Head of caudate nucleus (tissue), 42 donors: Measurements from ENCODE around the gene ZNF488.
"Not testable (repeated sequence)": the region's sequence is repeated elsewhere in the genome, so short reads cannot be mapped to it uniquely, and the experiment has no call there.

Experiments used
- DNase-seq, 42 donors: peaks; one replicate each; pipeline versions ENCODE4 v3.0.0 to v3.0.0-alpha.2; 2020 to 2021; ENCODE audit warnings: mixed read lengths in 7 of 42
- intact Hi-C: fragments of 100-400 bp; cut with DNase I; formaldehyde crosslinking; loops from one replicate; pipeline ENCODE4 v1.15.0; 2022

Gene ZNF488

GRCh38 chr10:47389619-47390018 lies 5.5 kb upstream of the ZNF488 start:
- intact Hi-C loops: no loop called here
- no peak for DNase-seq

- intact Hi-C loops: no loop called here
- peak in 3 of 42 donors; percentile 5 to 20 (median 8) for DNase-seq
Measured at GRCh38 chr10:47388879-47389278, 4.8 kb upstream of the ZNF488 start.

GRCh38 chr10:47386104-47386503 lies 2.0 kb upstream of the ZNF488 start:
- peak in 4 of 42 donors; percentile 6 to 25 (median 12) for DNase-seq
- intact Hi-C loops: not testable (repeated sequence)

GRCh38 chr10:47383261-47384147 lies 589 bp downstream of the ZNF488 start:
- intact Hi-C loops: loop anchor here (5.0 kb wide), 1 partner anchor 1276 kb away; no protein-coding TSS in a partner anchor

GRCh38 chr10:47381427-47382379 lies 2.4 kb downstream of the ZNF488 start:
- peak in 32 of 42 donors; percentile 11 to 83 (median 56) for DNase-seq
- intact Hi-C loops: loop anchor here (5.0 kb wide), 1 partner anchor 1274 kb away; no protein-coding TSS in a partner anchor

More at GRCh38 chr10:47383261-47384147, 589 bp downstream of the ZNF488 start:
- DNase-seq: peak in 7 of 42 donors; percentile 2 to 56 (median 28)

- intact Hi-C loops: loop anchor here (5.0 kb wide), 1 partner anchor 1274 kb away; no protein-coding TSS in a partner anchor
- peak in 7 of 42 donors; percentile 2 to 45 (median 20) for DNase-seq
Measured at GRCh38 chr10:47381103-47381395, 3.0 kb downstream of the ZNF488 start.

- peak in 8 of 42 donors; percentile 7 to 51 (median 31) for DNase-seq
- intact Hi-C loops: loop anchor here (5.0 kb wide), 1 partner anchor 1273 kb away; no protein-coding TSS in a partner anchor
Measured at GRCh38 chr10:47380341-47381102, 3.6 kb downstream of the ZNF488 start.

- intact Hi-C loops: loop anchor here (5.0 kb wide), 1 partner anchor 1273 kb away; no protein-coding TSS in a partner anchor
- peak; percentile 27 to 90 (median 76) for DNase-seq
Measured at GRCh38 chr10:47379901-47380300, 4.2 kb downstream of the ZNF488 start.

- intact Hi-C loops: no loop called here
- peak in 5 of 42 donors; percentile 1 to 42 (median 15) for DNase-seq
Measured at GRCh38 chr10:47379445-47379785, 4.7 kb downstream of the ZNF488 start.

- peak in 8 of 42 donors; percentile 10 to 46 (median 30) for DNase-seq
- intact Hi-C loops: no loop called here
Measured at GRCh38 chr10:47378606-47379444, 5.3 kb downstream of the ZNF488 start.

GRCh38 chr10:47378183-47378510 lies 5.9 kb downstream of the ZNF488 start:
- DNase-seq: peak in 5 of 42 donors; percentile 6 to 47 (median 29)
- intact Hi-C loops: no loop called here

- DNase-seq: peak in 7 of 42 donors; percentile 2 to 40 (median 24)
- intact Hi-C loops: no loop called here
Measured at GRCh38 chr10:47376522-47377220, 7.4 kb downstream of the ZNF488 start.

GRCh38 chr10:47374611-47375536 lies 9.2 kb downstream of the ZNF488 start:
- intact Hi-C loops: no loop called here
- DNase-seq: peak in 9 of 42 donors; percentile 2 to 49 (median 31)

GRCh38 chr10:47372726-47373125 lies 11.4 kb downstream of the ZNF488 start:
- DNase-seq: peak in 11 of 42 donors; percentile 1 to 38 (median 13)
- intact Hi-C loops: no loop called here

GRCh38 chr10:47371629-47372485 lies 12.2 kb downstream of the ZNF488 start:
- intact Hi-C loops: no loop called here
- peak in 12 of 42 donors; percentile 0 to 35 (median 10) for DNase-seq
